HG03103 (cell line): ENCODE measurements around the gene MSANTD3.
"Not testable (repeated sequence)": the region's sequence is repeated elsewhere in the genome, so short reads cannot be mapped to it uniquely, and the experiment has no call there.

Source experiments
- ATAC-seq: cut with Tn5 transposase; IDR thresholded peaks from one replicate; pipeline ENCODE4 v1.9.1; 2021; ENCODE audit warnings: low read depth; ENCODE audit not compliant: unreplicated experiment

Gene MSANTD3

DNA sequence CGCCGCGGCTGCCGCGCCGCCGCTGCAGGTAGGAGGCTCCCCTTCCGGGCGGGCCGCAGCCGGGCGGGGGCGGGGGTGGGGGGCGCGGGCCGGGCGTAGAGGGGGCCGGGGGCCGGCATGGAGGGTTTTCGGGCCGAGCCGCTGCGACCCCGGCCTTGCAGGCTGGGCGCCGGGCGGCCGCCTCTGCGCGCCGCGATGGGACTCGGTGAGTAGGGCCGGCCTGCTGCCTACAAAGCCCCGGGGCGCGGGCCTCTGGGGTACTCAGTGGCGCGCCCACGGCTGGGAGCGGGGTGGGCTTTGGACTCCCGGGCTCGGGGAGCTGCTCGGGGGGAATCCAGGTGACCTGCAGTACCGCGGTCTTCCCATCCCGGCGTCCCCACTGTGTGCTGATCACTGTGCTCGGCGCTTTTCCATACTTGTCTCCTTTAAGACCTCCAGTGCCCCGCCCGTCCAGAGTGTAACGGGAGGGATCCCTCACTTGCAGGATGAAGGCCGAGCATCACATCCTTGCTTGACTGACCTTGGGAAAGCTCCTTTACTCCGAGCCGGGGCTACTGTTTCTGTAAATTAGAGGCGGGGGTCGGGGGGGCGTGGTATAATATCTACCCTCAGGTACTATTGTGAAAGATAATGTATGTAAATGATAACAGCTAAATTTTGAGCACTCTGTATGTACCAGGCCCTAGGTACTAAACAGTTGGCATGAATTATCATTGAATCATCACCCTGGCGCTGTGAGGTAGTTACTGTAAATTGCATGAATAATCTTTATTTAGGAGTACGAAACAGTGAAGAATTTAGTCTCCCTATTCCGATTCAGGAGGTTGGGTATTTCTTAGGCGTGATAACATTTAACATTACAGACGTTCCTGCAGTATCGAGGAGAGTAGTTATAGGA, 672 bp downstream of the MSANTD3 start:
- ATAC-seq: peak; percentile 45

DNA sequence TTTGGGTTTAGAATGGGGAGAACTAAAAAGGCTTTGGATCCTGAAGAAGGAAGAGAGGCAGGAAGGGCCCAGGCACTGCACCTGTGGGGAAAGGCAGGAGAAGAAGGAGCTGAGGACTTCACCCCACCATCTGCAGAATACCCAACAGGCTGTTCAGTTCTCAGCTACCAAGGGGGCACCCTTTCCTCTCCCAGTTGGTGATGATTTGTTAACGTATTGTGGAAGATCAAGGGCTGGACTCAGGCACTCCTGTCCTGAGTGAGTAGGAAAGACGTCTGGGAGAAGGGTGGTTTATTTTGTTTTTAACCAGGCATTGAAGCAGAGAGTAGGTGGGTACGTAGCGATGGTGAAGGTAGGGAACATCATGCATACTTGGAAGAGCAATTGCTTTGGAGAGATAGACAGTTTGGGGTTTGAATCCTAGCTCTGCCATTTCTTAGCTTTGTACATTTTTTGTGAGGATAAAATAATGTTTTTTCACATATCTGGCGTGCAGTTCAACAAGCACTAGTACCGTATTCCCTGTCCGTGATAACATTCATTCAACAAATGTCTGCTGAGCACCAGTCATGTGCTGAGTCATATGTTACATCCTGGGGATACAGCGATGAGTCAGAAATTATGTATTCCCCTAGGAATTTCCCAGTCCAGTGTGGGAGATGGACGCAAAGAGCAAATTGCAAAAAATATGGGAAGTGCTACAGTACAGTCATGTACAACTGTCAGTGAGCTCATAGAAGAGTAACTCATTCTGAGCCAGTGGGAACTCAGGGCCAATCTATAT, 2.1 kb downstream of the MSANTD3 start:
- no peak for ATAC-seq

DNA sequence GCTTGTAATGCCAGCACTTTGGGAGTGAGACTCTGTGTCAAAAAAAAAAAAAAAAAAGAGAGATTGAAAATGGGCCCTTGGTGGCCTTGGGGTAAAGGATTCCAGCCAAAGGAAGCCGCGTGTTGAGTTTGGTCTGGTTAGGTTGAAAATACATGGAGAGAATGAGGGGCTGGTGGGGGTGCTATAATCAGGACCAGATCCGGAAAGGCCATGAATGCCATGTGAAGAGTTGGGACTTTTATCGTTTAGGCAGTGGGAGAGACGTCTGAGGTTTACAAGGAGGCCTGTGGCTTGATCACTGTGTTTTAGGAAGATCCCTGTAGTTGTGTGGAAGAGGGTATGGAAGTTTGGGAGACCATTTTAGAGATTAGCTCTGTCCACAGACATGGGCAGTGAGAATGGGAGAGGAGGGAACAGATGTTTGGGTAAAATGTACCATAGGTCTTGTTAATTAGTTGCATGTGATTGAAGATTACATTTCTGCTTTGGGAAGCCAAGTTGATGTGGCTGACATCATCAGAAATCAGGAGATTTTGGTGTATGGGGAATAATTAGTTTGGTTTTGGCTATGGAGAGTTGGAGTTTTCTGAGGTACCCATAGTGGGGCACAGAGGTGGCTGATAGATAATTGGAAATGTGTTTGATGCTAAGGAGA, 3.5 kb downstream of the MSANTD3 start:
- ATAC-seq: no peak

DNA sequence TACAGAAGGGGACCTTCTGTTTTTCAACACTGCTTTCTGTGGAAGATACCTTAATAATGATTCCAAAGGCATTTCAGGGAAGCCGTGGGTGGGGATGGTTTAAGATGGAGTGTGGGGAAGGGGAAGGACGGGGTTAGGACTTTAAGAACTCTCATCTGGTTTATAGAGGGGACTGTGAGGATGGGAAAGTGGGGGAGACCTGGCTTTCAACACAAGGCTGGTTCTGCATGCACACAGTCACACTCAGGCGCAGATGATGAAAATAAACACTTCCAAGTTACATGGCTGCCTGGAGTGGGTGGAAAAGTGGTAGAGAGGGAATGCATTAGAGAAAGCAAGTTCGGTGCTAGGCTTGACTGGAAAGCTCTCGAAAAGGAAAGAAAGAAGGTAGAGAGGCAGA, 4.9 kb downstream of the MSANTD3 start:
- no peak for ATAC-seq

DNA sequence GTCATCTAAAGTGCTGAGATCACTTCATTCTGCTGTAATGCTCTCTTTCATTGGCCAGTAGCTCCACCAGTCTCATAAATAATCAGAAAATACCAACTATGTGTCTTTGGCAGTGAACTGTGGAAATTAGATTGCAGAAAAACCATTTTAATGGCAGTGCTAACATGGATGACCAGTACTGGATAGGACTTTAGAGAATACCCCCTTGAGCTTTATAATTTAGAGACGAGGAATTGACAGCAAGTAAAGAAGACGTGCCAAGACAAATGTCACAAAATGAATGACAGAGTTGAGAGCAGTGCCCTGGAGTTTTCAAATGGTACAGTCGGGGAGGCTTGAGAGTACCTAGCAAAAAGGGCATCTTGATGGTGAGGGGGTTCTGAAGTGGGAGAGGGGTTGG, 5.8 kb downstream of the MSANTD3 start:
- no peak for ATAC-seq

DNA sequence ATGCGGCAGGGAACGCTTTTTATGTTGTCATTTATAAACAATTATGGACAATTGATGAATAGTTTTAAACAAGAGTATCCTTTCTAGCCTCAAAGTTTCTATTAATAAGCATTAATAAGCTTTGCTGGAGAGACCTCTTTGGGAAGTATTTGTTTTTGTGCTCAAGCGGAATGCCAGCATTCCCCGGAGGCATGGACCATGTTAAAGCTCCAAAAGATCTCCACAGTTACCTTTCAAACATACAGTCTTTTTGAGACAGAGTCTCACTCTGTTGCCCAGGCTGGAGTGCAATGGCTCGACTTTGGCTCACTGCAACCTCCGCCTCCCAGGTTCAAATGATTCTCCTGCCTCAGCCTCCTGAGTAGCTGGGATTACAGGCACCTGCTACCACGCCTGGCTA, 9.6 kb downstream of the MSANTD3 start:
- no peak for ATAC-seq

DNA sequence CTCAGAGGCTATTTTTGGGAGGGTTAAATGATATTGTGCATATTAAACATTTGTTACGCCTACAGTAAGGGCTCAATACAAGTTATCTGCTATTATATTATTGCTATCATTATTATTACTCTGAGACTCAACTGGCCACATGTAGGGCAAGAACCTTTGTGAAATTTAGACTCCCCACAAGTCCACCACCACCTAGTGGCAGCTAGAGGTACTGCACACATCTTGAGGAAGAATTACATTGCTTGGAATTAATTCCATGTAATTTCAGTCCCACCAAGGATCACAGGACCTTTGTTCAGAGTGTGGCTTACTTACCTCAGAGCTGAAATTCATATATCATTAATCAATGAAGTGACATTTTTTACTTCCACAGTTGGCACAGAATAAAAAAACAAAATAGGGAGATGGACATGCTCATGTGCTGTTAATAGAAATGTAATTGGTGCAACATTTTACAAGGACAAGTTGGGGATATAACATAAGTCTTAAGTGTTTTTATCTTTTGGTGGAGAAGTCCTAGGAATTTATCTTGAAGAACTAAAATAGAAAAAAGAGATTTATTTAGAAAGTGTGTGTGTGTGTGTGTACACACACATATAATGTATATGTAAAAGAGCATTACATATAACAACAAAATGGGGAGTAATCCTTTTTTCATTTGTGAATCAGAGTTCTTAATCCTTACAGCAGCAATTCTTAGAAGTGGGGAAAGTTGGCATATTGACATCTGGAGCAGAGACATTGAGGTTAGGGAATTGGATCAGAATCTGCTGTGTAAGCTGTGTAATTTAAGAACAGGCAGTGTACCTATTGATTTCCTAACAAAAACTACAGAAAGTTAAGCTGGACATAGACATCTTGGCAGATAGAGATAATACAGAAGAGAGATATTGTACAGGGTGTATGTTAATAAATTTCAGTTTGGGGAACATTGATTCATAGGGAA, 11.2 kb downstream of the MSANTD3 start:
- ATAC-seq: peak; percentile 78

DNA sequence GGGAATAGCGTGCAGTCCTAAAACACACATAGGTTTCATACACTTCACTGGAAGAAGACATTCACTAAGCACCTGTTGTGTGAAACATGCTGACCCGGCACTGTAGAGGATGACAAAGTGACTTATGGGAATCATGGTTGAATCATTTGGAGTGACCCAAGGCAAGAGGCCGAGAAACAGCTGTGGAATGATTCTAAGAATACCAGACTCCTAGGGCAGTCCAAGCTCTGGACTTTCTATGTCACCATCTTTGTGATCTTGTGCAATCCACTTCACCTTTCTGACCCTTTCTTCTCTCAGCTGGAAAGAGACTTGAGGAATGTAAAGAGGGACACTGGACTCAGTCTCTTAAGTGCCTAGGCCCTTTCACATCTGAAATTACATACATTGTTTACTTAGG, 13.1 kb downstream of the MSANTD3 start:
- no peak for ATAC-seq

DNA sequence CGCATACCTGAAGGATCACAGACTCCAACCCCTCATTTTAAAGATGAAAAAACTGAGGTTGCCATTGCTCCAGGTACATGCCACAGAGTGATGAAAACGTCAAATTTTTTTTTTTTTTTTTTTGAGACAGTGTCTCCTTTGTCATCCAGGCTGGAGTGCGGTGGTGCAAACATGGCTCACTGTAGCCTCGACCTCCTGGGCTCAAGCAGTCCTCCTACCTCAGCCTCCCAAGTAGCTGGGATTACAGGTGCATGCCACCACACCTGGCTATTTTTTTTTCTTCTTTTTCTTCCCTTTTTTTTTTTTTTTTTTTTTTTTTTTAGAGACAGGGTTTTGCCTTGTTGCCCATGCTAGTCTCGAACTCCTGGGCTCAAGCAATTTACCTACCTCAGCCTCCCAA, 13.5 kb downstream of the MSANTD3 start:
- not testable (repeated sequence) for ATAC-seq

DNA sequence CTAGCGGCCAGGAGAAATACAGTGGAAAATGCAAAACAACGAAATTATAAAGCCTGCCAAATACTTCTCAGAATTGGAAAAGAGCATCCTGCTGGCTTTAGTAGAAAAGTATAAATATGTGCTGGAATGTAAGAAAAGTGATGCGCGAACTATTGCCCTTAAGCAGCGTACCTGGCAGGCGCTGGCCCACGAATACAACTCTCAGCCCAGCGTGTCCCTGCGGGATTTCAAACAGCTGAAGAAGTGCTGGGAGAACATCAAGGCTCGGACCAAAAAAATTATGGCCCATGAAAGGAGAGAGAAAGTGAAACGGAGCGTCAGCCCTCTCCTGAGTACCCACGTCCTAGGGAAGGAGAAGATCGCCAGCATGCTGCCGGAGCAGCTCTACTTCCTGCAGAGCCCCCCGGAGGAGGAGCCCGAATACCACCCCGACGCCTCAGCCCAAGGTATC, 15.0 kb downstream of the MSANTD3 start:
- no peak for ATAC-seq

DNA sequence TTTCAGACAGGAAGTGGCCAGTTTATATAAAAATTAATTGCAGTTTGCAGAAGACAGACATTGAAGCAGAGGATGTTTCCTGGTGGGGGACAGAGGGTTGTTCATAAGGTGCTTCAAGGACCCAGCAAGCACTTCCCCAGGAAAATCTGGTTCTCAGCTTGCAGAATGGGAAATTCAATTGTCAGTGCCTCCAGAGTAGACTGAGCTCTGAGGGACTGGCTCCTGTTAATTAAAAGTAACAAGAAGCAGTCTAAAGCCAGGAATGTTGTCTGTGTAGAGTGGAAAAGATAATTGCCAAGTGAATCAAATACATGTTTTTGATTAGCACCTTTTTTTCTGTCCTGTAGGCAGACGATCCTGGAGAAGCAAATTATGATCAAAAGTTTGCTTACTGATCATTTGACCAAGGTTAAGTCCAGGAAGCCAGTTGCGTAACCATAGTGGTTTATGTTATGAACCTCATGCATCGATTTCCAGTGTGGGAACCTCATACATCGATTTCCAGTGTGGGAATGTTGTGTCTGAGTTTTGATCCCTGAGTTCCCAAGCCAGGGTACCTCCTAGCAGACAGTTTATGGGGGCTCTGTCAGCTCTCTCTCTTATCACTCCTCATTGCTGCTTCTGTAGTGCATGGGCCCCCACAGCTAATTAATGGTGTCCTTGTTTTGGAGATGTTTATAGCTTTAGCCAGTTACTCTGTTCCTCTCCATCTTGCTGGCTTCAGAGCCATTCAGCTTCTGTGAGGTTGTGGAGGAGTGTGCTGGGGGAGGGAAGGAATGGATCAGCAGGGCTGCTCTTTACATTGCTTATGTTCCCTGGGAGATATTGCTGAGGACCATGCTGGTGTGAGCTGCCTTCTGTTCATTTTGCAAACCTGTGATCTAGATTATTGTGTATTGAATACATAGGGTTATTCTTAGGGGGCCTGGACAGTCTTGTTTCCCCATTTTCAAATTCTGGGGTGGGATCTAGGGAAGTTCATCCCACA, 17.1 kb downstream of the MSANTD3 start:
- no peak for ATAC-seq

DNA sequence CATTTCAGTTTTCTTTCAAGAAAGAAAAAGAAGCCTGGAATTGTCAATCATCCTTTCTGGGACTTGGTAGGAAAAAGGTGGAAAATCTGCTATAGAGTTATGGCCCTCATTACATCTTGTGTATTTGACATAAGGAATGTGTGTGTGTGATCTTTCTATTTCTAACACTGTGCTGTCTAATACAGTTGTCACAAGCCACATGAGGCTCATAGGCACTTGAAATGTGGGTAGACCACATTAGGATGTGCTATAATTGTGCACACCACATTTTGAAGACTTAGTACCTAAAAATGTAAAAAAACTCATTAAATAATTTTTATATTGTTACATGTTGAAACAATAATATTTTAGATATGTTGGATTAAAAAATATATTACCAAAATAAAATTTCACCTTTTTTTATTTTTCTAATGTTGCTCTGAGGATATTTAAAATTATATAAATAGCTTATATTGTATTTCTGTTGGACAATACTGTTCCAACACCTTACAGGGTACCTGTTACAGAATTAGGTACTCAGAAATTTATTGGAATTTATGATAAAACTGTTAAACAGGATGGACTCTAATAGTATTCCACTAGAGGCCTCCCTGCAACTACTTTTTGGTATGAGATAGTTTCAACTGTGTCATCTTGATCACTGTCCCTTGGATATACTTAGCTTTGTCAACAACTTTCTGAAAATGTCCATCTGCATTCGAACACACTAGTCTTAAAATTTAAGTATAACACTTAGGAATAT, 18.4 kb downstream of the MSANTD3 start:
- ATAC-seq: no peak

DNA sequence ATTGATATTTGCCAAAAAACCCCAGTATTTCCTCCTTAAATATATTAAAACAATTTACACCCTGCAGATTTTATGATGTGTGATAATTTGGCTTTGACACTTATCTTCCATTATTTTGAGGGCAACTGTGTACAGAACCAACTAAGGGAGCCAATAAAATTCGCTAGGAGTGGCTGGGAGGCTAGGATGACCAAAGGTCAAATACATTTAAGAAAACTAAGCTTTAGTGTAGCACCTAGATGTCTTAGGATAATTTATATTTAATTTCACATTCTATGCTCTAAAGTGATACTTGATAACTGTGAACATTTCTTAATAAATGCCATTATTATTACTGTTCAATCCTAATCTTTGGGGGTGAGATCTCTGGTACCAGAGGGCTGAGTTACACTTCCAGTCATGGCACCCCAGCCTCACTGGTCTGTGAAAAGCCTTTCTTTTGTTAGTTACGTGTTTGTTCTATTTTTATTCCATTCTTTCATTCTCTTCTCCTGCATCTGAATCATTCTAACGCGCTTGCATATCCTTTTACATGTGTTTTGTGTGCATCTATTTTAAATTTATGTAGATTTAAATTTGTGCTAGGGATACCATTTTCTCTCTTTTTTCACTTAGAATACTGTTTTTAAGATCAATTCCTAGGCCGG, 19.1 kb downstream of the MSANTD3 start:
- ATAC-seq: no peak

DNA sequence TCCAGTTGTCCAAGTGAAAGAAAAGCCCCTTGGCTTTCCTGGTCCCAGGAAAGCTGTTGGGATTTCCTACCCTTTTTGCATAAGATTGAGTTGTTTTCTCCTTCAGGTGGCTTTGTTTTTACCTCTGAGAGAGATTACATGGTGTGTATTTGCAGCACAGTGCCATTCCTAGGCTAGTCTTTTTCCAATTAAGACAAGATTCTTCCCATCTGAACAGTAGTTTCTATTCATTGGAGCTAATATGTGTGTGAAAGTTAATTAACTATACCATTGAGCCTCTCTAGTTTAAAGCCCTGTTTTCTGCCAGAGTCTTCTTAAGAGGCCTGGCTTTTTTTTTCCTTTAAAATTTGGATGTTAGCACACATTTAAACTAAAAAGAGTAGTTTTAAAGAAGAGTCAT, 20.1 kb downstream of the MSANTD3 start:
- ATAC-seq: no peak

DNA sequence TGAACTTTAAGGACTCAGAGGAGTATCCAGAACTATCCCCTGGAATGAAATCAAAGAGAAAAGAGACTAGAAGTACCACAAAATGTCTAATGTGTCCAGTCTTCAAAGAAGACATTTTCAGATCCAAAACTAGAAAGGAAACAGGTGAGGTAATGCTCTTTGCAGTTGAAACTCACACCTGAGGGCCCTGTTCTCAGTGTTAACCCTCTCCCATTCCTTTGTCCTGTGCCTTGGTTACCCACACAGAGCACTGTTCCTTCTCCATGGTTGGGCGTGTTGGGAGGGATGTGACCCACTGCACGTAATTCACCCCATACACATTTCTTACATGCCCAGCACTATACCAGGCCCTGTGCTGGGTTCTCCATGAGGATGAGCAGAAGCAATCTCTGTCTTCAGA, 21.3 kb downstream of the MSANTD3 start:
- no peak for ATAC-seq

DNA sequence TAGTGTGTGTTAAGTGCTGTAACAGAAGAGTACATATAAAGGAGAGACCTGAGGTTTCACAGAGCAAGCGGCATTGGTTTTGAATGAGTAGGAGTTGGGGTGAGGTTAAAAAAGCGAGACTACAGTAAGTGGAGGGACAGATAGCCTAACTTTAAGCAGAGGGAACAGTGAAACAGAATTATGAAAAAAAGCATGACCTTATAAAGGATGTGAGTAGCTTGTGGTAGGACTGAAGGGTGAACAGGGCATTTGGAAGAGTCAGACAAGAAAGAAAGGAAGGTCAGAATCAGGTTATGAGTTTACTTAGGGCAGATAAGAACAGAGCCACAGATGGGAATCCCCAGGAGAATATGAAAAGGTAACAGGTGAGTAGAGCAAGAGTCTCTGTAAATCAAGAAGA, 22.5 kb downstream of the MSANTD3 start:
- ATAC-seq: no peak

DNA sequence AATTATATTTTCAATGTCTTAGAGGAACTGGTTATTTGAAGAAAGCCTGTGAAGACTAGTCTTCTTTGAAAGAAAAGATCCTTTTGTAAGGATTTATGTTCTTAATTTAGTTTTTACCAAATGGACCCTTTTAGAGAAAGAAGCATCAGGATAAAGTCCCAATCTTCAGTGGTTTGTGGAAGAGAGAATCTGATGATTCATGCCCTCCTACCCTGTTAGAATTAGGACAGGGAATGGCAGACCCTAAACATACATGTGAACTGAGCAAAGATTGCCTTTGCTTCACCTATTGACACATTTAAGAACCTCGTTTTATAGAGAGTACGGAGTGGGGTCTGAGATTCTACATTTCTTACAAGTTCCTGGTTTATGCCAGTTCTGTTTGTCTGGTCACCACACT, 26.0 kb downstream of the MSANTD3 start:
- no peak for ATAC-seq

DNA sequence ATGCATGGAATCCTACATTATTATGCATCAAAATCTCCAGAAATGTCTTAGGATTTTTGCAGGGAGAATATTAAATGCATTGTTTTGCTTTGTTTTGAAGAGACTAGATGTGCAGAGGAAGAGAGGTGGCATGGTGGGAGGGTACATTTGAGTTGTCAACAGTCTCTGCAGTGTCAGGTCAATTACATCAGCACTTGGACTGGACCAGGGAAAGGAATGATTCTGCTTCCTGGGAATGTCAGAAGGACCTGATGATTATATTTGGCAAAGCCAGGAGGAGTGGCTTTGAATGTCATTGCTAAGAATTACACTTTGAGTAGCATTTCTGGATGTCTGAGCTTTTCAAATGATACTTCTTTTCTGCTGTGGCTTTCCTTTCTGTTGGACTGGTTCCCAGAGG, 28.5 kb downstream of the MSANTD3 start:
- ATAC-seq: no peak
